CD4-positive, alpha-beta T cell treated with Interferon alpha-2 for 1 hour (primary cell): ENCODE data around the gene HMGN4.

Source experiments
- DNase-seq, 2 donors: peaks; one replicate each; pipeline ENCODE4 v3.0.0-alpha.2; 2020 to 2022

HMGN4 gene

DNA sequence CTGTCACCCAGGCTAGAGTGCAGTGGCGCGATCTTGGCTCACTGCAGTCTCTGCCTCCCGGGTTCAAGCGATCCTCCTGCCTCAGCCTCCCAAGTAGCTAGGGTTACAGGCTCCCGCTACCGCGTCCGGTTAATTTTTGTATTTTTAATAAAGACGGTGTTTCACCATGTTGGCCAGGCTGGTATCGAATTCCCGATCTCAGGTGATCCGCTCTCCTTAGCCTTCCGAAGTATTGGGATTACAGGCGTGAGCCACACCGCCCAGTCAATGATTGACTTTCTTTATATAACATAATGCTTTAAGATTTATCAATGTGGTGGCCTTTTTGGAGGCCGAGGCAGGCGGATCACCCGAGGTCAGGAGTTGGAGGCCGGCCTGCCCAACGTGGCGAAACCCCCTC is 50.8 kb downstream of the HMGN4 start:
- no peak for DNase-seq

DNA sequence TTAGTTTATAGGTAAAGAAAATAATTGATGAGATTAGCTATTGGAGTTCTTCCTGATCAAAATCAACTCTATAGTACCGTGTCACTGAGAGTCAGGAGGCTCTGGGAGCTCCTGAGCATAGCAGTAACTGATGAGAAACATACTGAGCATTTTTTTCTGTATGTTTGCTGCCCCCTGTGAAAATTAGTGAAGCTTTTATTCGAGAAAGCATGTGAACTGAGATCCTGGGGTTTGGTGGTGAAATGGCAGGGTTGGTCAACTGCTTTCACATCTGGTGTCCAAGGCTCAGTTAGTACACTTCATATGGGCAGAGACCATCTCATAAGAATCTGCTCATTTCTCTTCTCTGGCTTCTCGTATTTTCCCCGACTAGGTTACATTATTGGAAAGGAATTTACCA is 54.5 kb downstream of the HMGN4 start:
- DNase-seq = no peak

DNA sequence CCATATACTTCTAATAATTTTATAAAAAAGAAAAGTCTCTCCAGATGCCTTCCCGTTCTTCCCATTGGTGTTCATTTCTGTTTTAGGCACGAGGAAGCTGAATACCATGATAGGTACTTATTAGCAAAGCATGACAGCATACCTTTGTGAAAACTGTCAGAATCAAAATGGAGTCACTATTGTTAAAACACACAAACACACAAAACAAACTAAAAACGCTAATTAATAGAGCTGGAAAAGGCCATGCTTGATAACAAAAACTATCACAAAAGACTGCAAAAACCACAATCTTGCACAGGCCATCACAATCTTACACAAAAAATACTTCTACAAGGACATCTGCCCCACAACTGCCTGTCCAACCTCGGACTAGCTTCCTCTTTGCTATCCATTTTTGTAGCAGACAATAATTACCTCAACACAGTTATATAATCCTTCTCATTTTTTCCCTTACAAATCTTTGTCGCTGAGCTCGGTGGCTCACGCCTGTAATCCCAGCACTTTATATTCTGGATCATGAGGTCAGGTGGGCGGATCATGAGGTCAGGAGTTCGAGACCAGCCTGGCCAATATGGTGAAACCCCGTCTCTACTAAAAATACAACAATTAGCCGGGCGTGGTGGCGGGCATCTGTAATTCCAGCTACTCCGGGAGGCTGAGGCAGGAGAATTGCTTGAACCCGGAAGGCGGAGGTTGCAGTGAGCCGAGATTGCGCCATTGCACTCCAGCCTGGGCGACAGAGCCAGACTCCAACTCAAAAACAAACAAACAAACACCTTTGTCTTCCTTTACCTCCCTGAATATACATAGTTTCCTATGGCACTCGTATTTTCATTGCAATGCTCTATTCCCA is 55.3 kb downstream of the HMGN4 start:
- DNase-seq = no peak

DNA sequence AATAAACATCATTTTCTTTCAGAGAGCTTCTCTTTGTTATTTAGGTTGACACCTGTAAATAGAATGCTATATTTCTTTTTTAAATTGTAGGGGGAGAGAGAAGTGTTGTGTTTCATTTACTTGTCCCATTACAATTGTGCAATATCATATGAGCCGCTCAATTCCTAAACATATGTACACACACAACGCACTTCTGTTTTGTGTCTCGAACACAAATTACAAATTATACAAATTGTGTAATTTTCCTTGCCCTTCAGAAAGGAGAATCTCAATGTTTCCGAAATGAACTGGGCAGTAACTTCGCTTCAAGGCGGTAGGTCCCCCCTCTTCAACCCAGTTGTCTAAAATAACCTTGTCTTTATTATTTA is 55.9 kb downstream of the HMGN4 start:
- DNase-seq = no peak

DNA sequence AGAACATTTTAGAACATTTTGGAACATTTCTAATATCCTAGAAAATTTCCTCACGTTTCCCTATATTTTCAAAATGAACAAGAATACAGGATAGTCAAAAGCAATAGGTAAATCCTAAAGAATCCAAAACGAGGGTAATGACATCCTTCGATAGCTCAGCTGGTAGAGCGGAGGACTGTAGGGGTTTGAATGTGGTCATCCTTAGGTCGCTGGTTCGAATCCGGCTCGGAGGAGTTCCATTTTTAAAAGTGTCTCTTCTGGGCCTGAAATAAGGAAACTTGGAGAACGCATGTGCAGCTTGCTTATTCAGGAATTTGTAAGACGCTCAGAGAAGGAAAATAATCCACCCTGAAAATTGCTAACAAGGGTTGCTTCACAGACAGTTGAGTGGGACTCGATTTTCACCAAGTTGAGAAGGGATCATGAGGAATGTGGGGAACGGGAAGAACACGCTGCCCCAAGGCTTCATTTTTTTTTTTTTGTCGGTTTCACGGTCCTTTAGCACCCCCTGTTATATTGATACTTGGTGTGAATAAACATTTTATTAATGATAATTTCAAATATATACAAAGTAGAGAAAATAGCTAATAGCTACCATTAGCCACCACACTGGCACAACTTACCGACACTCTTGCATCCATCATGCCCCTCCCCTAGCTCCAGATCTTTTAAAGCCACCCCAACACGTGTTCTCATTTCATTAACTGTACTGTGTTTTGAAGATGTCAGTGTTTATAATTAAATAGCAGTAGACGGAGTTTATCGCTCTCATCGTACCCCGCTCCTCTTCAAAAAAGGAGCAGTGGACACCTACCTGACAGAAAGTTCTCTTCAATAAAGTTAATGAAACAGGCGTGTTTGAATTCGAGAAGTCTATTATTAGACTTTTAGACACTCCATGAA is 56.8 kb downstream of the HMGN4 start:
- DNase-seq = peak in 1 of 2 donors; percentile 42

DNA sequence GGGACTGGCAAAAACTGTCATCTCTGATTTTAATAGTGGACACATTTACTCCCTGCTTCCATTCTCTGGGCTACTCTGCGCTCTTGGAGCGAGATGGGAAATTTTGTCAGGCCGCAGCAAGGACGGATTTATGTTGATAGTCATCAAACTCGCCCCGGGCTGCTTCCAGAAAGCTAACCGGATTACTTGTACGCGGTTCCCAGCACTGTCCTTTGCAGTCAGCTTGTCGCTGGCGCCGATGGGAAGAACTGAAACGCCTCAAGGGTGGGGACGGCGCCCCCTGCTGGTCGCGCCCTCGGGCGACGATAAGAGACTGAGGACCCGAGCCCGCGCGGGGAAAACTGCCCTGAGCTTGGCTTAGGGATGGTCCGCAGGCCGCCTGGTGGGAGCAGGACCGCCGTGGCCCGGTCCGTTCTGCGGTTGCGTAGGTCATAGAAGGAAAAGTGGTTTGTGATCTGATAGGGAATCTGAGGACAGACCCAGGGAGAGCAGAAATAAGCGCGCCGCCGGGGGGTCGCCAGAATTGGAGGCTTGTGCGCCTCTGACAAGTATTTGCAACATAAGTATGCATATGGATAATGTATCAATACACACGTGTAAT is 57.6 kb downstream of the HMGN4 start:
- DNase-seq = peak; percentile 83 to 87
